Testis (tissue), 2 donors: Measurements from ENCODE around the gene GUCY2D.

Experiments
- POLR2A ChIP-seq: fragments of 450-650 bp; IDR thresholded peaks from one replicate; pipeline ENCODE4 v1.6.1; 2017; ENCODE audit warnings: antibody characterized with exemption, mild to moderate bottlenecking, moderate library complexity
- TF ChIP-seq, protein P1 (sequence below), 3 experiments: fragments of 450-650 bp in 2 of 3; fragments of 200-600 bp in 1 of 3; sonication (generic) in 1 of 3; IDR thresholded peaks; one replicate each; pipeline ENCODE4 v1.5.1; 2016 to 2019; ENCODE audit warnings: antibody characterized with exemption in 3 of 3, mild to moderate bottlenecking in 2 of 3, moderate library complexity in 1 of 3

DNA sequence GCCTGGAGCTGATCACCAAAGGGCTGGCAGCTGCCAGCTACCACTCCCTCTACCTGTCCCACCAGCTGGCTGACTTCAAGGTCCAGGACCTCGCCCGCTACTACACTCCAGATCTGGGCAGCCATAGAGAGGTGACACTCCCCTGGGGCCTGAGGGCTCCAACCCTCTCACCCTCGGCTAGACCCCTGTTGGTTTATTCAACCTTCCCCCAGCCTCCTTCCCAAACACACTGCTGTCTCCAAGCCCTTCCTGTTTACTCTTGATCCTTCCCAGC lies 67.1 kb downstream of the GUCY2D start:
- TF ChIP-seq, protein P1, sequence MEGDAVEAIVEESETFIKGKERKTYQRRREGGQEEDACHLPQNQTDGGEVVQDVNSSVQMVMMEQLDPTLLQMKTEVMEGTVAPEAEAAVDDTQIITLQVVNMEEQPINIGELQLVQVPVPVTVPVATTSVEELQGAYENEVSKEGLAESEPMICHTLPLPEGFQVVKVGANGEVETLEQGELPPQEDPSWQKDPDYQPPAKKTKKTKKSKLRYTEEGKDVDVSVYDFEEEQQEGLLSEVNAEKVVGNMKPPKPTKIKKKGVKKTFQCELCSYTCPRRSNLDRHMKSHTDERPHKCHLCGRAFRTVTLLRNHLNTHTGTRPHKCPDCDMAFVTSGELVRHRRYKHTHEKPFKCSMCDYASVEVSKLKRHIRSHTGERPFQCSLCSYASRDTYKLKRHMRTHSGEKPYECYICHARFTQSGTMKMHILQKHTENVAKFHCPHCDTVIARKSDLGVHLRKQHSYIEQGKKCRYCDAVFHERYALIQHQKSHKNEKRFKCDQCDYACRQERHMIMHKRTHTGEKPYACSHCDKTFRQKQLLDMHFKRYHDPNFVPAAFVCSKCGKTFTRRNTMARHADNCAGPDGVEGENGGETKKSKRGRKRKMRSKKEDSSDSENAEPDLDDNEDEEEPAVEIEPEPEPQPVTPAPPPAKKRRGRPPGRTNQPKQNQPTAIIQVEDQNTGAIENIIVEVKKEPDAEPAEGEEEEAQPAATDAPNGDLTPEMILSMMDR (IDR thresholded peaks at IDR 0.05), result no peak
- no peak for TF ChIP-seq POLR2A
